ENCODE results near the gene RITA1. TPM values are rescaled to one million over a fixed set of nuclear protein-coding genes. Genes with fewer than 3 reads are reported as not detected.
A peak's percentile ranks its signal among the peaks of the same experiment; 100 is the strongest.

RITA1 gene
- total and polyA plus RNA-seq, 8 donors: 4.1 to 19.2 (median 9.9) TPM

DNA sequence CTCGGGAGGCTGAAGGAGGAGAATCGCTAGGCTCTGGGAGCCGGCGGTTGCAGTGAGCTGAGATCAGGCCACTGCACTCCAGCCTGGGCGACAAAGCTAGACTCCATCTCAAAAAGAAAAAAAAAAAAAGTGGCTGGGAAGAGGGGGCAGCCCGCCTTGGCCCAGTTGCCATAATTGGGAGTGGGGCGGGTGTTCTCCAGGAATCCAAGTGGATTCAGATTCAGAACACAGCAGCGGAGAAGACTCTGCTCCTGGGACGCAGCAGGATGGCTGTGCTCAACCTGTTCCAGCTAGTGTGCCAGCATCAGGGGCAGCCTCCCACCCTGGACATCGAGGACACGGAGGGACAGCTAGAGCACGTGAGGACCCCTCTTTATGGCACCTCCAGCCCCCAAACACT, 30.5 kb upstream of the RITA1 start:
- peaks cover 25 to 32% (median 30%) of the 10 kb centered on the region in 4 donors for H3K36me3 ChIP-seq
- peaks cover 4 to 64% (median 45%) of the 10 kb centered on the region in 3 donors for H3K27me3 ChIP-seq
- H3K27ac ChIP-seq: no peak overlapping the region
- intact Hi-C loops (cut with DNase I; ENCODE audit: low total_unique reads): no loop called here
- no peak overlapping the region for H3K4me3 ChIP-seq
- TF ChIP-seq EP300 (IDR thresholded peaks at IDR 0.05) (no peak), POLR2A (IDR thresholded peaks at IDR 0.05) (no peak), POLR2AphosphoS5 (IDR thresholded peaks at IDR 0.05) (no peak), CTCF (IDR thresholded peaks at IDR 0.05) (no peak)
- 73 to 79% (median 76%) methylated on average over 10 to 12 of the region's 12 CpGs for WGBS, 5 donors
- no peaks in the 10 kb centered on the region for H3K9me3 ChIP-seq
- peaks cover 20 to 37% (median 28%) of the 10 kb centered on the region in 4 donors for H3K4me1 ChIP-seq
- DNase-seq: no peak

GRCh38 chr12:113155646-113156045, 29.9 kb upstream of the RITA1 start:
- Histone ChIP-seq H3K9me3 (no peaks in the 10 kb centered on the region), H3K4me1 (peaks cover 20 to 32% (median 27%) of the 10 kb centered on the region in 4 donors), H3K36me3 (peaks cover 31 to 38% (median 36%) of the 10 kb centered on the region in 4 donors), H3K27ac (no peak overlapping the region), H3K4me3 (no peak overlapping the region), H3K27me3 (peaks cover 4 to 58% (median 40%) of the 10 kb centered on the region in 3 donors)
- WGBS, 5 donors: 53 to 64% (median 56%) methylated on average over 7 of the region's 7 CpGs
- intact Hi-C loops (cut with DNase I; ENCODE audit: low total_unique reads): no loop called here
- TF ChIP-seq POLR2A (IDR thresholded peaks at IDR 0.05) (no peak), CTCF (IDR thresholded peaks at IDR 0.05) (no peak), POLR2AphosphoS5 (IDR thresholded peaks at IDR 0.05) (no peak), EP300 (IDR thresholded peaks at IDR 0.05) (no peak)
- DNase-seq: peak in 1 of 2 donors; percentile 41

GRCh38 chr12:113157218-113157859, 28.2 kb upstream of the RITA1 start:
- Histone ChIP-seq H3K36me3 (peaks cover 40 to 55% (median 53%) of the 10 kb centered on the region in 4 donors), H3K4me1 (peaks cover 20 to 30% (median 27%) of the 10 kb centered on the region in 4 donors), H3K9me3 (no peaks in the 10 kb centered on the region), H3K4me3 (no peak overlapping the region), H3K27ac (no peak overlapping the region), H3K27me3 (peaks cover 4 to 41% (median 28%) of the 10 kb centered on the region in 3 donors)
- no peak for TF ChIP-seq CTCF (IDR thresholded peaks at IDR 0.05)
- TF ChIP-seq EP300 (IDR thresholded peaks at IDR 0.05): no peak
- TF ChIP-seq POLR2AphosphoS5 (IDR thresholded peaks at IDR 0.05): no peak
- TF ChIP-seq POLR2A (IDR thresholded peaks at IDR 0.05): no peak
- WGBS, 5 donors: 84 to 88% (median 85%) methylated on average over 12 of the region's 12 CpGs
- intact Hi-C loops (cut with DNase I; ENCODE audit: low total_unique reads): no loop called here
- DNase-seq: no peak

DNA sequence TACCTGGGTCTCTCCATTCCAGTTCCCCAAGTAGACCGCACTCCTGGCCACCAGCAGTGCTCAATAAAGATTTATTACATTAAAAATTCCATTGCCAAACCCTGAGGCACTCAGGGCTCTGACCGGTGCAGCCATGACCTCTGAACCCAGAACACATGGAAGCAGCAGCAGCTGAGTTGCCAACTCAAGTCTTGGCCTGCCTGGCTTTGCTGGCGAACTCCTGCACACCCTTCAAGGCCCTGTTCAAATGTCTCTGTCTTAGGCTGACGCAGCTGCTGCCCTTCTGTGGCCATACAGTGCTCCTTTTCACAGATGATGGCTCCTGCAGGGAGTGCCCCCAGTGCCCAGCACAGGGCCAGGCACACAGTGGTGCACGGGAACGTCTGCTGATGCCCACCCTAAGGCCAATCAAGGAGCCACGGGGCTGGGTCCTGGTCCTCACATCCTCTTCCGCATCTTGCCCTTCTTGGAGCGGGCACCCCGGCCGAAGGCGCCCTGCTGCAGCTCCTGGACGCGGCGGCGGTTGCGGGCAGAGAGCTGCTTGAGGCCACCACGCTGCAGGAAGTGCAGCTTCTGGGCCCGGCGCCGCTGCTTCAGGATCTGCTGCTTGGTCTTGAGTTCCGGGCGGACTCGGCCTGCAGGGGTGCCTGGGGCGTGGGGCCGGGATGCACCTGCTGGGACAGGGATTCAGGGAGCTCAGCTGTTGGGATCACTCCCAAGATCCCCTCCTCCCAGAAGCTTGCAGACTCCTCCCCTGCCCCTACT, 26.9 kb upstream of the RITA1 start:
- TF ChIP-seq EP300 (IDR thresholded peaks at IDR 0.05) (no peak), POLR2AphosphoS5 (IDR thresholded peaks at IDR 0.05) (no peak), CTCF (IDR thresholded peaks at IDR 0.05) (no peak), POLR2A (IDR thresholded peaks at IDR 0.05) (no peak)
- no peak overlapping the region for H3K27ac ChIP-seq
- H3K4me1 ChIP-seq: peaks cover 8 to 18% (median 14%) of the 10 kb centered on the region in 4 donors
- DNase-seq: no peak
- no peaks in the 10 kb centered on the region for H3K9me3 ChIP-seq
- WGBS, 5 donors: 95 to 97% (median 96%) methylated on average over 15 to 26 of the region's 26 CpGs
- peaks cover 4 to 28% (median 16%) of the 10 kb centered on the region in 3 donors for H3K27me3 ChIP-seq
- intact Hi-C loops (cut with DNase I; ENCODE audit: low total_unique reads): no loop called here
- no peak overlapping the region for H3K4me3 ChIP-seq
- H3K36me3 ChIP-seq: peaks cover 52 to 68% (median 65%) of the 10 kb centered on the region in 4 donors
